HepG2 (cell line): ENCODE results near the gene PTPRE. TPM values are rescaled to one million over a fixed set of nuclear protein-coding genes. Genes with fewer than 3 reads are reported as not detected.

Experiments used
- ADNP ChIP-seq: sonication (generic); formaldehyde crosslinking; IDR thresholded peaks from 2 replicates; pipeline ENCODE4 v1.4.0; 2020; ENCODE audit warnings: missing genetic modification reagents
- JDP2 ChIP-seq: sonication (generic); formaldehyde crosslinking; IDR thresholded peaks from 2 replicates; pipeline ENCODE4 v1.8.1; 2022; ENCODE audit warnings: missing genetic modification reagents, borderline replicate concordance
- RXRA ChIP-seq: sonication (generic); formaldehyde crosslinking; IDR thresholded peaks from 2 replicates; pipeline ENCODE4 v1.5.1; 2020; ENCODE audit warnings: missing genetic modification reagents
- polyA plus RNA-seq, 8 experiments: library from polyadenylated mRNA; depleted of rRNA in 3 of 8; stranded (reverse) in 7 of 8; unstranded in 1 of 8; fragments of >200 nt; fragmentation: Illumina TruSeq in 4 of 8; extraction: Trizol in 4 of 8; gene quantifications; 2 replicates each; pipeline versions ENCODE4 v1.2.1 to v1.2.3, GENCODE V29; 2011 to 2016; ENCODE audit warnings: low read depth in 4 of 8, missing spikeins in 1 of 8, mixed read lengths in 1 of 8; ENCODE audit not compliant: insufficient read depth in 1 of 8
- total RNA-seq, 5 experiments: library from RNA; depleted of rRNA; stranded (reverse); fragments of >200 nt; fragmentation: Illumina TruSeq; extraction: Trizol; gene quantifications; 2 replicates each; pipeline ENCODE4 v1.2.3, GENCODE V29; 2016; ENCODE audit warnings: low read depth in 1 of 5
- TF ChIP-seq, protein P1 (sequence below): fragments of 450-650 bp; IDR thresholded peaks from 2 replicates; pipeline ENCODE4 v1.6.1; 2016
- TF ChIP-seq, protein P2 (sequence below): sonication (generic); formaldehyde crosslinking; IDR thresholded peaks from 2 replicates; pipeline ENCODE4 v1.5.1; 2020; ENCODE audit warnings: mild to moderate bottlenecking, missing genetic modification reagents, moderate library complexity

The PTPRE gene
- total and polyA plus RNA-seq, 2 of the 13 experiments (the other 11 are each of a cell fraction or from before 2014, with no cell fraction given) = 0.01 to 0.02 TPM

- TF ChIP-seq JDP2 (CRISPR knock-in tag) = no peak
- TF ChIP-seq, protein P1, sequence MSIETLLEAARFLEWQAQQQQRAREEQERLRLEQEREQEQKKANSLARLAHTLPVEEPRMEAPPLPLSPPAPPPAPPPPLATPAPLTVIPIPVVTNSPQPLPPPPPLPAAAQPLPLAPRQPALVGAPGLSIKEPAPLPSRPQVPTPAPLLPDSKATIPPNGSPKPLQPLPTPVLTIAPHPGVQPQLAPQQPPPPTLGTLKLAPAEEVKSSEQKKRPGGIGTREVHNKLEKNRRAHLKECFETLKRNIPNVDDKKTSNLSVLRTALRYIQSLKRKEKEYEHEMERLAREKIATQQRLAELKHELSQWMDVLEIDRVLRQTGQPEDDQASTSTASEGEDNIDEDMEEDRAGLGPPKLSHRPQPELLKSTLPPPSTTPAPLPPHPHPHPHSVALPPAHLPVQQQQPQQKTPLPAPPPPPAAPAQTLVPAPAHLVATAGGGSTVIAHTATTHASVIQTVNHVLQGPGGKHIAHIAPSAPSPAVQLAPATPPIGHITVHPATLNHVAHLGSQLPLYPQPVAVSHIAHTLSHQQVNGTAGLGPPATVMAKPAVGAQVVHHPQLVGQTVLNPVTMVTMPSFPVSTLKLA = no peak
- TF ChIP-seq, protein P2, sequence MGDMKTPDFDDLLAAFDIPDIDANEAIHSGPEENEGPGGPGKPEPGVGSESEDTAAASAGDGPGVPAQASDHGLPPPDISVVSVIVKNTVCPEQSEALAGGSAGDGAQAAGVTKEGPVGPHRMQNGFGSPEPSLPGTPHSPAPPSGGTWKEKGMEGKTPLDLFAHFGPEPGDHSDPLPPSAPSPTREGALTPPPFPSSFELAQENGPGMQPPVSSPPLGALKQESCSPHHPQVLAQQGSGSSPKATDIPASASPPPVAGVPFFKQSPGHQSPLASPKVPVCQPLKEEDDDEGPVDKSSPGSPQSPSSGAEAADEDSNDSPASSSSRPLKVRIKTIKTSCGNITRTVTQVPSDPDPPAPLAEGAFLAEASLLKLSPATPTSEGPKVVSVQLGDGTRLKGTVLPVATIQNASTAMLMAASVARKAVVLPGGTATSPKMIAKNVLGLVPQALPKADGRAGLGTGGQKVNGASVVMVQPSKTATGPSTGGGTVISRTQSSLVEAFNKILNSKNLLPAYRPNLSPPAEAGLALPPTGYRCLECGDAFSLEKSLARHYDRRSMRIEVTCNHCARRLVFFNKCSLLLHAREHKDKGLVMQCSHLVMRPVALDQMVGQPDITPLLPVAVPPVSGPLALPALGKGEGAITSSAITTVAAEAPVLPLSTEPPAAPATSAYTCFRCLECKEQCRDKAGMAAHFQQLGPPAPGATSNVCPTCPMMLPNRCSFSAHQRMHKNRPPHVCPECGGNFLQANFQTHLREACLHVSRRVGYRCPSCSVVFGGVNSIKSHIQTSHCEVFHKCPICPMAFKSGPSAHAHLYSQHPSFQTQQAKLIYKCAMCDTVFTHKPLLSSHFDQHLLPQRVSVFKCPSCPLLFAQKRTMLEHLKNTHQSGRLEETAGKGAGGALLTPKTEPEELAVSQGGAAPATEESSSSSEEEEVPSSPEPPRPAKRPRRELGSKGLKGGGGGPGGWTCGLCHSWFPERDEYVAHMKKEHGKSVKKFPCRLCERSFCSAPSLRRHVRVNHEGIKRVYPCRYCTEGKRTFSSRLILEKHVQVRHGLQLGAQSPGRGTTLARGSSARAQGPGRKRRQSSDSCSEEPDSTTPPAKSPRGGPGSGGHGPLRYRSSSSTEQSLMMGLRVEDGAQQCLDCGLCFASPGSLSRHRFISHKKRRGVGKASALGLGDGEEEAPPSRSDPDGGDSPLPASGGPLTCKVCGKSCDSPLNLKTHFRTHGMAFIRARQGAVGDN (CRISPR knock-in tag) = no peak
- no peak for TF ChIP-seq RXRA
- TF ChIP-seq ADNP (CRISPR knock-in tag) = no peak
- TF ChIP-seq, all 625 proteins: peak for 0
These were observed 13.6 kb downstream of the PTPRE start (continued) for GRCh38 chr10:127920306-127921074.
